Middle frontal gyrus (tissue), 1 donor: ENCODE measurements around the gene CDH12.
A peak's percentile ranks its signal among the peaks of the same experiment; 100 is the strongest.
"Not testable (repeated sequence)": the region's sequence is repeated elsewhere in the genome, so short reads cannot be mapped to it uniquely, and the experiment has no call there.

Source experiments
- DNase-seq: peaks from one replicate; pipeline ENCODE4 v3.0.0-alpha.2; 2015; ENCODE audit warnings: low spot score; ENCODE audit errors: extremely low spot score

Gene CDH12

GRCh38 chr5:22165931-22166330, 687.2 kb downstream of the CDH12 start:
- DNase-seq: not testable (repeated sequence)

- not testable (repeated sequence) for DNase-seq
These were observed 688.0 kb downstream of the CDH12 start for GRCh38 chr5:22164910-22165748.

DNA sequence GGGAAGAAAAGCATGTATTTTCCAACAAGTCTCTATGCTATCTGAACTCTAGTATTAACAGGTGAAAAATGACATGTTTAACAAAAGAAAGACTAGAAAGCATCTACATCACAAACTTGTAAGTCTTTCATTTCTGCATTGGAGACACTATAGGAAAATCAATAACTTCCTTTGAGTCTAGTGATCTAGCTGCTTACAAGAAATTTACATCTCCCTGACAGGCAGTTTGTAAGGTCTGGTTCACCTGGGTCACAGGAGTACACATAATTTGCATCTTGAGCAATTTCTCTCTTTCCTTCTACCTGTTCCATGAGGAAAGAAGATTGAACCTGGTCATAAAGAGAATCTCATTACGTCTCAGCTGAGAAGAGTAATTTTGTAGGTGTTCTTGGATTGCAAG, 696.2 kb downstream of the CDH12 start:
- DNase-seq: not testable (repeated sequence)

DNA sequence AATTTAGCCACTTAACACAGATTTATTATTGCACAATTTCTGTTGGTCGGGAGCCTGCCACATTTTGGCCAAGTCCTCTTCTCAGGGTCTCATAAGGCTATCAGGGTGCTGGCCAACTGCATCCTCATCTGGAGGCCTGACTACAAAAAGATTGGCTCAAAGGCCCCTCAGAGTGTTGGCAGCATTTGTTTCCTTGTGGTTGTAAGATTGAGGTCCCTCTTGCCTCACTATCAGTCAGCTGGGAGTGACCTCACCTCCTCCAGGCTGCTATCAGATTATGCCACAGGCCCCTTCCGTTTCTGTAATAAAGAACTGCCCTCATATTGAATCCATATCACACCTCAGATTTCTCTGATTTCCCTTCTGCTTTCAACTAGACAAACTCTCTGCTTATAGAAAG, 698.4 kb downstream of the CDH12 start:
- not testable (repeated sequence) for DNase-seq

DNA sequence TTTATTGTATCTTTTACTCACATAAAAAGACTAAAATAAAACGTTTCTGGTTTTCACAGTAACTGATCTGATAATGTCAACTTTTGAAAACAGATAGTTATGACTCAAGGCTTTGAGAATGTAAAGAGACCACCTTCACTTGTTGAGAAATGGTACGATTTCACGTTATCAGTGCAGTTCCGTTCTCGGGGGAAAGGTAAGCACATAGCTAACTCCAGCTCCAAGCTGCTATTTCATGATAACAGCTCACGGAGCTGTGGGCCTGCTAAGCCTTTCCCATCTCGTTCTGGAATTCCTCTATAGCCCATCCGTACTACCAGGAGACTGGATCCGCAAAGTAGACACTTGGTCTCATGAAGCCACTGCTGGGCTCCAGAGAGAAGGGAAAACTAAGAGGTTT, 701.3 kb downstream of the CDH12 start:
- not testable (repeated sequence) for DNase-seq

DNA sequence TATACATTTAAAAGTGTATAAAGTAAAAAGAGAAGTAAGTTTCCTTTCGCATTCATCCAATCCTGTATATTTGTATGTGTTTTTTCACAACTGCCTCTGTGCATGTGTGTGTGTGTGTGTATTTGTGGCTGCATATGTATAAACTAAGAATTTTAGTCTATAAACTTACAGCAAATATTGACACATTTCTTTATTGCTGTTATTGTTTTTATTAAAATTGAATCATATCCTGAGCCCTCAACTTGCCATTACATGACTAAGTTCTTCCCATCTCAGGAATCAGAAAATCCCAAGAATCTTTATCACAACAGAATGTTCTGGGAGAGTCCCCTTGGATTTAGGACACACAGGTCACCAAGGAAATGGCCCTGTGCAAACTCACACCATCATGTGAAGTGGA, 712.7 kb downstream of the CDH12 start:
- DNase-seq: not testable (repeated sequence)

DNA sequence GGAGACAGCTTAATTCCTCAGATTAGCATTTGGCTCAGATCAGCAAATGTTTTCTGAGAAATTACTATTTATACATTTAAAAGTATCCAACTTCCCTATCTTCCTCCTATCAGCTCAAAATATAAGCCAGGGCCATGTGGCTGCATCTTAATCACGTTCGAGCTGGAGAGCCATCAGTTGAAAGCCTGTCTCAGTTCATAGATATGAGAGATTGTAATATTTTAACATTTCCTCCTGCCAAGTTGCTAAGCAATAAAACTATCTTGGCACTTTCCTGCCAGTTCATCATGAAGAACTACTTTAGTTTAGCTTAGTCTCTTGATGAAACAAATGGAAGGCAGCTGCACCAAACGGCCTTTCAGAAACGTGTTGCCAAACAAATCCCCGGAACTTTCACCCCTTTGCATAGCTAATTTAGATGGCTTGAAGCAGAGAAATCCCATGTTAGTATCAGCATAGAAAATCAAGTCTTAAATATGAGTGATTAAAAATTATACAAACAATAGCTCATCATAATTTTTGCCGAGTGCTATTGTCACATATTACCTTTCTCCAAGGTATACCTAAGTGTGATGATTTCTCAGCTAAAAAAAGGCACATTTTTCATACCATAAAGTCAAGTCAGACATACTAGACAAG, 713.4 kb downstream of the CDH12 start:
- not testable (repeated sequence) for DNase-seq

DNA sequence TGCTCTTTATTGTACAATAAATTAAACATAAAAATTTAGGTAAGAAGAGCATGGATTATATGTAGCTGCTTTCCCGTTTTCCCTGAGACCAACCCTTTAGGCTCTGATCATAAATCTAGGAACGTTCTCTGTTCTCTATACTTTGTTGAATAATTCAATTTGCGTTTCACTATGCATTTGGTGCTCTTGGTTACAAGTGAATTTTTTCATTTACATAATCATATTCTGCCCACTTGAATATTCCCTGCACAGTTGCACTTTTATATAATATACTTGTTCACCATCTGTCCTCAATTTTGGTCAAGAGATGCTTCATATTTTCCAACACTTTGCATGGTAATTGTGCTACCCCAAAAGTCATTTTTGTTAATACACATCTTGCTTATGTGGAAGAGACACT, 741.8 kb downstream of the CDH12 start:
- DNase-seq: peak; percentile 27

DNA sequence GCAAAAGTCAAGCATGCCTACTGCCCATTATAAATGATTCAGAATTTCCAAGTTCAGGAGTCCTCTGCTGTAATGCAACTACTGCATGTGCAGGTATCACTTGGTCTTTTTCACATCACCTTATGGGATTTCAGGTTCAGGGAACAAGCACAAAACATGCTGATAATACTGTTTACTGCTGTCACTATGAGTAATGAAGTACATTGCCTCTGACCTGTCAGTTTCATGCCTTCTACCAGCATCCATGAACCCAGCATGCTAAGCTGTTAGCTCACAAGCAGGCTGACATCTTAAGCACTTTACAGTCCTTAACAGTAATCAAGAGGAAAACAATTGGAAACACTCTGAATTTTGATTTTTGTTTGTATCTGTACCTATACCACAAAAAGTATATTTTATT, 743.8 kb downstream of the CDH12 start:
- DNase-seq: no peak

- DNase-seq: no peak
These were observed 744.6 kb downstream of the CDH12 start for GRCh38 chr5:22108545-22108944.

DNA sequence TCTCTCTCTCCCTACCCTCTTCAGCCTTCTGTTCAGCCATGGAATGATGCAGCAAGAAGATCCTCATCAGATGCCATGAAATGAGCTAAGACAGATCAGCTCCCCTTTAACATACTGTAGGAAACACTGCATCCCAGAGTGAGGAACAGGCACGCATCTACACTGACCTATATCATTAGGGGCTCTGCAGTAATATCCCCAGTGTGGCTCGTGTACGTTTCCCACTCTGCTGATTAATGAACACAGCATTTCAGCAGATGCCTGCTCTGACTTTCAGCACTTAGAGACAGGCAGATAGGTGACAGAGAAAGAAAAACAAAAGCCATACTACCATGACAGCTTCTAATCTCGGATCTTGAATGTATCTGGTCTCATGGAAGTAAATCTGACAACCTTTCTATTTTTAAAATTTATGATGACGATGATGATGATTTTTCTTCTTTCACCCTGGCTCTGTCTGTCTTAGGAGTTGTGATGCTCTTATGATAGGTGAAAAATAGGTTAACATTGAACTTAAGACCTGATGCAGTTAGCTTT, 750.3 kb downstream of the CDH12 start:
- no peak for DNase-seq

DNA sequence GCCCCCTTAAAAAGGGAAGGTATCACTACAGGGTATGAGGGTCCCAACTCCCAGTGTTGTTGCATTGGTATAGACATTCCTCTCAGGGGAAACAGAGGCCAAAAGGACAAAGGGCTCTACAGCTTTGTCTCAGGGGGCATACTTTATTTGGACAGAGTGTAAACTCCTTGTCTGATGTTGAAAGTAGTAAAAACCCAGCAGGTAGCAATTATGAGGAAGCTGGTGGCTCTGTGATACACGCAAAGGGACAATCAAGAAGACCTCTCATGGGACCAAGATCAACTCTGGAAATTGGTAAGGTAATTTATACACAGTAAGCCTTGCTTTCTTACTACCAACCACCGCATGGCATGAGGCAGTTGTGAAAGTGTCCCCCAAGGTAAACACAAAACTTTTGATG, 764.6 kb downstream of the CDH12 start:
- DNase-seq: no peak

GRCh38 chr5:22079566-22079965, 773.6 kb downstream of the CDH12 start:
- DNase-seq: no peak

GRCh38 chr5:22079002-22079401, 774.1 kb downstream of the CDH12 start:
- DNase-seq: no peak

DNA sequence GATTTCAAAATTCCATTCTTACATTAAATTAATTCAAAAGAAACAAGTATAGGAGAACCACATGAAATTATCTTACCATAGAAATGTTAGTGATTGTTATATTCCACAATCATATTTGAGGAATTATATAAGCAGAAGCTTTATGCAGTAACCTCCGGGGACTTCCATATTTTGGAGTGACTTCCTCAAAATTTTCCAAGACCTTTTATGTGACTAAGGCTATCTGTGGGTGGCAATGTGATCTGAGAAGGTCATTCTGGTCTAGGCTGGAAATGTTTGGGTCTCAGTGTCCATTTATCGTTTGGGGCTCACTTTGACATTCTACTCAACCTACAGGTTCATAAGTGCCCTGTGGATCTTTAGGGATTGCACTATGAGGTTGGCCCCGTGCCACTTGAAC, 776.6 kb downstream of the CDH12 start:
- DNase-seq: no peak

DNA sequence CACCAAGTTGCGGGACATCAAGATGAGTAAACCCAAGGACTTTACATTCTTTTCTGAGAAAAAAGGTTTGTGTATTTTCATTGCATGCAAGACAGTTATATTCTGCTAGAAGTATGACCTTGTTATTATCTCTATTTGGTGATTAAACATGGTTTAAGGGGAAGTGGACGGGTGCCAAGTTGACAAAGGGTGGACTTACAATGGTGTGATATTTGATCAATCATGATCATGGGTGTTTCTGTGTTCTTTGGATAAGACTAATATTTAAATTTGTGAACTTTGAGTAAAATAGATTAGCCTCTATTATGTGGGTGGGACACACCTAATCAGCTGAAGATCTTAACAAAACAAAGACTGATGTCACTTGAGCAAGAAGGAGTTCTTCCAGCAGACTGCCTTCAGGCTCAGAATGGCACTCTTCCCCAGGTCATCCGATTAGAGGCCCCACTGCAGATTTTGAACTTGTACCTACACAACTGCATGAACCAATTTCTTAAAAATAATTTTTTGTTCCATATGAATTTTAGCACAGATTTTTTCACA, 782.9 kb downstream of the CDH12 start:
- no peak for DNase-seq

DNA sequence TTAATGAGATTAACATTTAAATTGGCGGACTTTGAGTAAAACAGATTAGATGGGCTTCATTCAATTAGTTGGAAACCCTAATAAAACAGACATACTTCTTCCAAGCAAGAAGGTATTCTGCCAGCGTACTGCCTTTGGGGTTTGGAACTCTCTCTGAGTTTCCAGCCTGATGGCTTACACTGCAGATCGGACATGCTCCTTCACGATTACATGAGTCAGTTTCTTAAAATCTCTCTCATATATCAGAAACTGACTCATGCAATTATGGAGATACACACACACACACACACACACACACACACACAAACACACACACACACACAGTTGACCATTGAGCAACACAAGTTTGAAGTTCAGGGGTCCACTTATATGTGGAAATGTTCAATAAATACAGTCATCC, 789.4 kb downstream of the CDH12 start:
- no peak for DNase-seq

DNA sequence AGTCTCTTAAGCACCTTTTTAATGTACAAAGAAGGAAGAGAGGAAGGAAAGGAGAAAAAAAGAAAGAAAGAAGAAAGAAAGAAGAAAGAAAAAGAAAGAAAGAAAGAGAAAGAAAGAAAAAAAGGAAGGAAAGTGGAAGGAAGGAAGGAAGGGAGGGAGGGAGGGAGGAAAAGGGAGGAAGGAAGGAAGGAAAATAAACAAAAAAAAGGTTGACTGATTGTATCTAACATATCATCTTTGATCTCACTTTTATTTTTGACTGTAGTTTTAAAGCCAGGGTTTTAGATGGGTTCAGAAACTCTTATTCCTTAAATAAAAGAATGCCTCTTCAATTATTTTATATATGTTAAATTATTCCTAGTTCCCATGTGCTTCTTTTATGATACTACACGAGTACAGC, 794.5 kb downstream of the CDH12 start:
- DNase-seq: no peak

GRCh38 chr5:22057012-22057411, 796.1 kb downstream of the CDH12 start:
- no peak for DNase-seq

DNA sequence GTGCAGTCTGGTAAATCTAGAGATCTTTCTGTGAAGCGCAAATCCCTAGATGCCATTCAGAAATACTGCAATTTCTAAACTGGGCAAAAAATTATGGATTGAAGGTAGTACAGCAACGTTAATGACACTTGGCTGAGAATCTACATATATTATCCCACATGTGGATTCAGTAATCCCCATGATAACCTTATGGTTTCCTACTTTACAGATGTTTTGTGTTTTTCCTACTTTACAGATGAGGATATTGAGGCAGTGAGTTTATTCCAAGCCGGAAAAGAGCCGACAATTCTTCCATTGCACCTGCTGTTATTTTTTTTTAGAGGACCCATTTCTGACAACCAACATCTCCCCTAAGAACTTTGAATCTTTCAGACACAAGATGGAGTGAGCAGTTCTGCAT, 796.5 kb downstream of the CDH12 start:
- no peak for DNase-seq

GRCh38 chr5:22053195-22053594, 799.9 kb downstream of the CDH12 start:
- DNase-seq: no peak

DNA sequence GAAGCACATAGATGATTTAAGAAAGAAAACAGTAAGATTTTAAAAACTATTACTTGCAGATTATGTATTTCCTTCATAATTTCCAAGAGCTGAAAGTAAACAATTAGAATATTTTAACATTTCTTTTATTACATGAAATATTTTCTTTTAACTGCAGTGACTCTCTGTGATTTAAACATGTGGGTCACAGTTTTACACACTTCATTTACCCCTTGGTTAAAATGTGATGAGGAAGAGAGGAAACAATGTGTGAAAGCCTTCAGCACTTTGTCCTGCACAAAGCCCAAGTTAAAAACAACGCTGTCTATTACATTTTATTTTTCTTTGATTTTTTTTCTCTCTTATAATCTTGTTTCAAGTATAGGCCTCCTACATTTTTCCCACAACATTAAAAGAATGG, 801.3 kb downstream of the CDH12 start:
- no peak for DNase-seq
